Bronchial epithelial cell (primary cell): ENCODE measurements around the gene TDRD12. TPM values are rescaled to one million over a fixed set of nuclear protein-coding genes. Genes with fewer than 3 reads are reported as not detected.

Experiments
- DNase-seq: peaks from one replicate; pipeline ENCODE4 v3.0.0-alpha.2; 2010; ENCODE audit warnings: low read depth
- FAIRE-seq: peaks from 2 replicates; lab custom pipeline; 2011; peaks lifted over from hg19 to GRCh38; lab: Jason Lieb, UNC
- H3K27me3 ChIP-seq: 2 replicates; pipeline ENCODE4 v1.5.1; 2011; ENCODE audit warnings: low read length; ENCODE audit not compliant: control insufficient read depth, insufficient read depth
- H3K36me3 ChIP-seq: 2 replicates; pipeline ENCODE4 v1.5.1; 2011; ENCODE audit warnings: low read length; ENCODE audit not compliant: control insufficient read depth, insufficient read depth
- H3K4me3 ChIP-seq: 2 replicates; pipeline ENCODE4 v1.5.1; 2011; ENCODE audit warnings: mild to moderate bottlenecking, low read depth, low read length, control low read depth
- total RNA-seq: library from RNA; depleted of rRNA; stranded (reverse); fragments of >200 nt; gene quantifications from 2 replicates; pipeline ENCODE4 v1.2.1, GENCODE V29; 2014
- TF ChIP-seq, protein P1 (sequence below): IDR thresholded peaks from 2 replicates; pipeline ENCODE4 v1.5.1; 2011; ENCODE audit warnings: mild to moderate bottlenecking, moderate library complexity, low read length, control low read depth, inconsistent platforms; ENCODE audit not compliant: insufficient read depth, severe bottlenecking

TDRD12 gene
- total RNA-seq, 1 donor from 2014 or later = 1.6 TPM

DNA sequence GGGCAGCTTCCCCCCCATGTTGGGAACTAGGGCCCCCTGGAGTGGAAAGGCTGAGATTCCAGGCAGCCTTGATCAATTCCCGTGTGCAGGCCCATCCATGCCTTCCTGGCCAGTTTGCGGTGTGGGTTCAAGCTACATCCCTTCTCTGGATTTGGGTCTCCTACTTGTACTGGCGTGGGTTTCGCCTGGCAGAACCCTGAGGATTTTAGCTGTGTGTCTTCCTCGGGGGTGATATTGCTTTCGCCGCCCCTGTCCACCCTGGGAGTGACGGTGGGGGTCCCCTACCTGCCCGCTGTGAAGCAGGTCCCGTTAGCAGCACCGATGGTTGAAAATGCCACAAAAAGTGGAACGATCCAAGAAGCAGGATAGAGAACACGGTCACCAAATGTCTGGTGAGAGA lies 138.6 kb downstream of the TDRD12 start:
- no peak for FAIRE-seq
- TF ChIP-seq, protein P1, sequence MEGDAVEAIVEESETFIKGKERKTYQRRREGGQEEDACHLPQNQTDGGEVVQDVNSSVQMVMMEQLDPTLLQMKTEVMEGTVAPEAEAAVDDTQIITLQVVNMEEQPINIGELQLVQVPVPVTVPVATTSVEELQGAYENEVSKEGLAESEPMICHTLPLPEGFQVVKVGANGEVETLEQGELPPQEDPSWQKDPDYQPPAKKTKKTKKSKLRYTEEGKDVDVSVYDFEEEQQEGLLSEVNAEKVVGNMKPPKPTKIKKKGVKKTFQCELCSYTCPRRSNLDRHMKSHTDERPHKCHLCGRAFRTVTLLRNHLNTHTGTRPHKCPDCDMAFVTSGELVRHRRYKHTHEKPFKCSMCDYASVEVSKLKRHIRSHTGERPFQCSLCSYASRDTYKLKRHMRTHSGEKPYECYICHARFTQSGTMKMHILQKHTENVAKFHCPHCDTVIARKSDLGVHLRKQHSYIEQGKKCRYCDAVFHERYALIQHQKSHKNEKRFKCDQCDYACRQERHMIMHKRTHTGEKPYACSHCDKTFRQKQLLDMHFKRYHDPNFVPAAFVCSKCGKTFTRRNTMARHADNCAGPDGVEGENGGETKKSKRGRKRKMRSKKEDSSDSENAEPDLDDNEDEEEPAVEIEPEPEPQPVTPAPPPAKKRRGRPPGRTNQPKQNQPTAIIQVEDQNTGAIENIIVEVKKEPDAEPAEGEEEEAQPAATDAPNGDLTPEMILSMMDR = no peak
- H3K36me3 ChIP-seq = no peaks in the 10 kb centered on the region

DNA sequence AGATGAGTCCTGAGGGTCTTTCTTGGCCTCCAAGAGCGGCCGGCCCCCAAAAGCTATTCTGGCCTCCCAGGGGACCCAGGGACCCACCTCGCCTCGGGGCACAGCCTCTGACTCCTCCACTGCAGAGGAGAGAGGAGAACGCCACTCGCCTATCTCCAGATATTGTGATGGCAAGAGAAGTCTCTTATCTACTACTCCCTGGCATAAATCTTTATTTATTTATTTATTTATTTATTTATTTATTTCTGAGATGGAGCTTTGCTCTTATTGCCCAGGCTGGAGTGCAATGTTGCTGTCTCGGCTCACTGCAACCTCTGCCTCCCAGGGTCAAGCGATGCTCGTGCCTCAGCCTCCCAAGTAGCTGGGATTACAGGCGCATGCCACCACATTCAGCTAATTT lies 139.0 kb downstream of the TDRD12 start:
- H3K36me3 ChIP-seq = no peaks in the 10 kb centered on the region
- TF ChIP-seq, protein P1 = no peak
- FAIRE-seq = no peak
- H3K27me3 ChIP-seq = no peaks in the 10 kb centered on the region
- no peak for DNase-seq
- H3K4me3 ChIP-seq = no peak overlapping the region

More for the DNA sequence above, 138.6 kb downstream of the TDRD12 start:
- H3K27me3 ChIP-seq = no peaks in the 10 kb centered on the region
- no peak overlapping the region for H3K4me3 ChIP-seq
- no peak for DNase-seq

DNA sequence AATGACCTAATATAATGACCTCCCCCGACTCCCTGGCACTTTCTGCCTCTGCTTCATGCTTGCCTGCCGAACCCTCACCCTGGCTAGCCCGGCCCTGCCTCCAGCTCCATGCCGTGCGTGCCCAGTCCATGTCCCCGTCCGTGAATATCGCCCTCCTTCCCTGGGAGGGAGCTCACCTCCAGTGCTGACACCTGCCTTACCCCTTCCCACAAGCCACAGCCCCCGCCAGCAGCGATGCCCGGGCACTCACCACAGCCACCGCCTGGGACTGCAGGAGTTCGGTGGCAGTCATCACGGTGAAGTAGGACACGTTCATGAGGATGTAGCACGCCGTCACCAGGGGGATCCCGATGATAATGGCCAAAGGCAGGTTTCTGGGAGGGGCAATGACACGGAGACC lies 140.0 kb downstream of the TDRD12 start:
- FAIRE-seq = no peak
- Histone ChIP-seq H3K4me3 (no peak overlapping the region), H3K36me3 (no peaks in the 10 kb centered on the region), H3K27me3 (no peaks in the 10 kb centered on the region)
- TF ChIP-seq, protein P1 = no peak
- DNase-seq = no peak

DNA sequence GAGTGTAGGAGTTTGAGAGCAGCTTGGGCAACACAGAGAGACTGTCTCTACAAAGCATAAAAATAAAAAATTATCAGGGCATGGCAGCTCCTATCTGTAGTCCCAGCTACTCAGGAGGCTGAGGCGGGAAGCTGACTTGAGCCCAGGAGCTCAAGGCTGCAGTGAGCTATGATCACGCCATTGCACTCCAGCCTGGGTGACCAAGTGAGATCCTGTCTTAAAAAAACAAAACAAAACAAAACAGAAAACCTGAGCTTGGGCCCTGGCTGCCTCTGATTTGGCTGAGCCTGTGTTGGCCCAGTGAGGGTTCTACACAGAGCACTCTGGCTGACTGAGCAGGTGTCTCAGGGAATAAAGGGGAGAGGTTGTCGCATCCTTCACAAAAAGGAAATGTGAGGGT lies 142.0 kb downstream of the TDRD12 start:
- Histone ChIP-seq H3K4me3 (no peak overlapping the region), H3K27me3 (no peaks in the 10 kb centered on the region), H3K36me3 (no peaks in the 10 kb centered on the region)
- no peak for FAIRE-seq
- no peak for DNase-seq
- TF ChIP-seq, protein P1 = no peak

DNA sequence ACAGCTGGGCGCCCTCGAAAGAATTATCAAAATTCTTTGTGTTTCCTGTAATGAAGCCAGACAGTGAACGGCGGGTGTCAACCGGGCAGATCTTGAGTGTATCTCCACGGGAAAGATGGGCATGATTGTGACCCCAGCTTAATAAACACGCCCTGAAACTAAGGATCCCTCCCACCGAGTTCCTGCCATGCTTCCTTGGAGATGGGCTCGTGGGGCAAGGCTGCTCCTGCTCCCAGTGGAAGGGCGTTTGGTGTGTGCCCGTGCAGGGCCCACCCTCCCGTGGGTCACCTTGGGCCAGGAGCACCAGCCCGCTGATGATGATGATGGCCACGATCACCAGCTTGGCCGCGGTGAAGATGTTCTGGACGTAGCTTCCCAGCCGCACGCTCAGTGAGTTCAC lies 142.6 kb downstream of the TDRD12 start:
- TF ChIP-seq, protein P1 = no peak
- DNase-seq = no peak
- Histone ChIP-seq H3K27me3 (no peaks in the 10 kb centered on the region), H3K36me3 (no peaks in the 10 kb centered on the region), H3K4me3 (no peak overlapping the region)
- FAIRE-seq = no peak

DNA sequence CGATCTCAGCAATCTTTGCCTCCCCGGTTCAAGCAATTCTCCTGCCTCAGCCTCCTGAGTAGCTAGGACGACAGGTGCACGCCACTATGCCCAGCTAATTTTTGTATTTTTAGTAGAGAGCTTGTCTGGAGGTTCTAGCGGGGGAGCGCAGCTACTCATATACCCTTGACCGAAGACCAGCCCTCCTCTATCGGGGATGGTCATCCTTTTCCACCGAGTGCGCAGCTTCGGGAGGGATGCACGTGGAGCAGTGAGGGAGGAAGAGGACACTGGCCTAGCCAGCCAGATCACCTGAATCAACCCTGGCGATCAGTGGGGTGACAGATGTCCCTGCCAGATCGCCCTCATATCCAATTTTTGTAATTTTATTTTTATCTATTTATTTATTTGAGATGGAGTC lies 143.2 kb downstream of the TDRD12 start:
- H3K36me3 ChIP-seq = no peaks in the 10 kb centered on the region
- no peak overlapping the region for H3K4me3 ChIP-seq
- no peaks in the 10 kb centered on the region for H3K27me3 ChIP-seq
- TF ChIP-seq, protein P1 = no peak
- no peak for DNase-seq
- FAIRE-seq = no peak
